HG03060 (cell line): ENCODE results near the gene ARHGAP42.
A peak's percentile ranks its signal among the peaks of the same experiment; 100 is the strongest.

ENCODE experiments used
- ATAC-seq: cut with Tn5 transposase; IDR thresholded peaks from one replicate; pipeline ENCODE4 v1.9.1; 2021; ENCODE audit warnings: low read depth, moderate number of reproducible peaks; ENCODE audit not compliant: unreplicated experiment

Gene ARHGAP42

DNA sequence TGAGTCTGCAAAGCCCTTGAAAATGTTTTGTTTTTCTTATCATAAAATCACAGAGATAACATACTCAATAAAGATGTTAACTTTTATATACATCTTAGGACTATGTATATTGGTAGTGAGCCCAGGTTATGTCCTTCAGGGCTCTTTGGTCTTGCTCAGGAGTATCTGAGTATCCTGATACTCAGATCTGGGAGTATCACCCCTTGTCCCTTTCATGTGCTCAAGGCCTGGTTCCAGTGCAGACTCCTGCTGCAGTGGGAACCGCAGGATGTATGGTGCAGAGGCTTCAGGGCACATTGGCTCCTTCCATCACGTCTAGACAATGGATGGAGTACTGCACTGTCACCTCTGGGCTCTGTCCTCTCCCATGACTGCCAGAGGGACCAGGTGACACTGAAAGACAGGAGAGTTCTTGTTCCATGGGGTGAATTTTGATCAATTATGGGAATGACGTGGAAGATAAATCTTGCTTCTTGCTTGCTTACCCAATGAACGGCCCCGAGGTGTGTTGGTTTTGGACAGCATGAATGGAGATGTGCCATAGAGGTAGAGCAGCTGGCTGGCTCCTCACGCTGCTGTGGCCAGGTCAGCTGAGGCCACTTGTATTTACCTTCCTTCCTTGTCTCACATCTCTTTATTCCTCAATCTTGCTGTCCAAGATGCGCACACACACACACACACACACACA is 215.5 kb downstream of the ARHGAP42 start:
- no peak for ATAC-seq

DNA sequence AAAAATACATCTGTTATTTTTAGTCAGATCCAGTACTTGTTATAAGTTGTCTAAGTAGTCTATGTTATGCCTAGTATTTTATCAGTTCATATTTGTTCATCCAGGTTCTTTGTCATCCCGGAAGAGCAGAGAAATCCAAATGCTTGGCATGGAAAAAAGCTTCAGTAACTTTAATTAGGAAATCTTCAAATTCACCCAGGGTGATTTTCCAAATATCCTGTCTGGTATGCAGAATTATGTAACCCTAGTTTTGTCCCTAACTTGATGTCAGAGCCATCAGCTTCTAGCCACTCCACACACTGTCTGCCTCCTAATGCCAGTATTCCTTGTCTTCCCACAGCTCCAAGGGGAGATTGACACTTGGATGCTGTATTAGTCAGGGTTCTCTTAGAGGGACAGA is 216.2 kb downstream of the ARHGAP42 start:
- ATAC-seq: no peak

DNA sequence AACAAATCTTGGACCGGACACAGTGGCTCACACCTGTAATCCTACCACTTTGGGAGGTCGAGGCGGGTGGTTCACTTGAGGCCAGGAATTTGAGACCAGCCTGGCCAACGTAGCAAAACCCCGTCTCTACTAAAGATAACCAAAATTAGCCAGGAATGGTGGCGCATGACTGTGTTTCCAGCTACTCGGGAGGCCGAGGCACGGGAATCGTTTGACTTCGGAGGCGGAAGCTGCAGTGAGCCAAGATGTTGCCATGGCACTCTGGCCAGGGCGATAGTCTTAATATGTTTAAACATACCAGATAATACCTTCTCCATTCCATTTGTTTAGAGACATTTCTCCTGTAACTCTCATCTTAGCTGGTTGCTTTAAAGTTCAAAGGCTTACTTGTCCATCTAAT is 218.6 kb downstream of the ARHGAP42 start:
- no peak for ATAC-seq

- ATAC-seq: no peak
Observed at GRCh38 chr11:100908746-100909145, 221.7 kb downstream of the ARHGAP42 start.

DNA sequence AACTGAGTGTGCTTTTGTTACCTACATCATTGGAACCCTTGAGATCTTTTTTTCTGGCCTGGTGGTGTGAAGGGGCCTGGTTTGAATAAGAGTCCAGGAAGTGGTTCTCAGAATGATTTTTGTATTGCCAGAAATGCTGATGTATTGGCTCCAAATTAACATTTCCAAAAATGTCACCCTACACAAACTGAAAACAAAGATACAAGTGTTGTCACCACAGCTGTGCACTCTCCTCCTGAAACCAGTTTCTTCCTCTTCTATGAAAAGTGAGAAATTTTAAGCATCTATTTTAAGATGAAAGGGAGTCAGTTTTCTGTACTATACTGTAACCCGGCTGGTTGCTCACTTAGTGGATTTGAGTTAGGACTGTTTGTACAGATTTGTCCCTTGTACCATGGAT is 223.7 kb downstream of the ARHGAP42 start:
- peak; percentile 96 for ATAC-seq

DNA sequence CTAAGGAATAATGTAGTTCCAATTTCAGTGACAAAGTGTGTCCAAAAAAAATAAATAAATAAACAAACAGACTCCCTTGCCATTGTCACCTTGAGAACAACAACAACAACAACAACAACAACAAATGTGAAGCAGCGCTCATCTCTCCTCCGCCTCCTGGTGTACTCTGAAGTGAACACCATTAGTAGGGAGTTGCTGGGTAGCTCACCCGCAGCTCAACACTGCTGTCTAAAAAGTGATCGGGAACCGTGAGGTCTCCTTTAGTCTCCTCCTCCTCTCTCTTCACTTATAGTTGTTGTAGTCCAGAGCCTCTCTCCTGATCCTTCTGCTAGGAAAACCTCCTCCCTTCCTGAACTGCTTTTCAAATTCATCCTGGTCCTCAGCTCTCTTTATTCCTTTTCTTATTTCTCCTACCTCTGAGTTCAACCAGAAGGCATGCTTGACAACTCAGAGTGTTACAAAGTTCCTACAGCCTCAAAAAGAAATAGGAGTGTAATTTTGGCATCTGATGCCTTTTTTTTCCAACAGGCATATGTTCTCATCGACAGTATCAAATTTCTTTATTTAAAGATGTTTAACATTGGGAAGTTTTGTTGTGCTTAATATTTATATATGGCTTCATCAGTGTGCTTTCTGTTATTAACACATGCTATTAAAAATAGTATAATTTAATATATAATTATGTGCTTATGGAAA is 227.5 kb downstream of the ARHGAP42 start:
- ATAC-seq: no peak

- ATAC-seq: no peak
Observed at GRCh38 chr11:100918551-100919500, 231.7 kb downstream of the ARHGAP42 start.

DNA sequence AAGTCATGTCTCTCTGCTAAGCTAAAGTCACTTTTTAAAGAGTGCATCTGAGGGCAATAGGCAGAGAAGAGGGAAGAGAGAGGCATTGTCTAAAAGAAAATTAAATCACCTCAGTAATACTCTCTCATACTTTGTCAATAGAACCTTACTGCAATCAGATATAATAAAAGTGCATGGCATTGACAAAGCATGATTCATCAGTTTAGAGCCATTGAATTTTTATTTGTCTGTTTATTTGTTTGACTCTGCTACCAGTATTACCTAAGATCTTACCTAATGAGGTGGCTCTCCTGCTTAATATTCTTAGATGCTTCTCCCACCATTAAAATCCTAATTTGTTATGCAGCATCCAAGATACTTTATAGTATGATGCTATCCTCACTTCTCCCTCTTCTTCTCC is 233.5 kb downstream of the ARHGAP42 start:
- ATAC-seq: no peak

- no peak for ATAC-seq
Observed at GRCh38 chr11:100922121-100922520, 235.0 kb downstream of the ARHGAP42 start.

DNA sequence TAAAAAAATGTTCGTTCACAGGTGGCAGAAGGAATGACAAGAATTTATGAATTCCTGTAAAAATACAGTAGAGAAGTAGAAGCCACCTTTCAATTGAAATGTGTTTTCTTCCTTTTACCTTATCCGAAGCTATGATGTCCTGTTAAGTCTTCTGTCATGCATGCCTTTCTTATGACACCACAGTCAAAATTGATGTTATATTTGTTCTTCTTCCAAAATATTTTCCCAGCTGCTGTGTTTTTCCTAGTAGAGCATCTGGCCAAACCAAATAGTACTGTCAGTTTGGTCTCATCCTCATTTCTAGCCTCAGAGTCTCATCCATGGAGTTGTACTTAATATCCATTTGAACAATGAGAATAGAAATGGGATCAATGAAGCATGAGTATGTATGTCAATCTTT is 236.5 kb downstream of the ARHGAP42 start:
- no peak for ATAC-seq

- peak; percentile 87 for ATAC-seq
Observed at GRCh38 chr11:100925935-100926334, 238.8 kb downstream of the ARHGAP42 start.

DNA sequence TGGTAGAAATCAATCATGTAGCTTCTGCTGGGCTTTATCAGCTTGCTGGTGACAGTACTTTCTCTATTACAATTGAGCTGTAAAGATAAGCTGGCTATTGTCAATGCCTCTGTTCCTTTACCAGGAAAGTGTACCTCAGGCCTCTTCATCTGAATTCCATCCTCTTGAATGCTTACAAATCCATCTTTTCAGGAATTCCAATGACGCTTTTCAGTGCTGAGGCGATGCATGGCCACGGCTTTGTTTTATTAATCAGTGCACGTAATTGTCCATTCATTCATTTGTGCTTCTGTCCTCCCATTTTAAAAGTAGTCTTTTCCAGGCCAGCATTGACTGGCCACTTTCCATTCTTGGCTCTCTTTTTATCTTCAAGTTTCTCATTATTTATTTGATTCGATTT is 240.5 kb downstream of the ARHGAP42 start:
- no peak for ATAC-seq

- no peak for ATAC-seq
Observed at GRCh38 chr11:100928426-100928825, 241.3 kb downstream of the ARHGAP42 start.

DNA sequence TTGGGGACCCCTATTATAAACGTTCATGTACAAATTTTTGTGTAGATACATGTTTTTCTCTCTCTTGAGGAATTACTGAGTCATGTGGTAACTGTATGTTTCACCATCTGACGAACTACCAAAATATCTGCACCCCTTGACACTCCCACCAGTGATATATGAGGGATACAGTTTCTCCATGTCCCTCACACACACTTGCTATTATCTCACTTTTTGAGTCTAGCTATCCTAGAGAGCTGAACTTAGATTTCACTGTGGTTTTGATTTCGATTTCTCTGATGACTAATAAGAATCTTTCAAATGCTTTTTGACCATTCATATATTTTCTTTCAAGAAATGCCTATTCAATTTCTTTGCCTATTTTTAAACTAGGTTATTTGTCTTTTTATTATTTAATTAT is 242.3 kb downstream of the ARHGAP42 start:
- no peak for ATAC-seq

GRCh38 chr11:100930185-100930778 is 243.2 kb downstream of the ARHGAP42 start:
- ATAC-seq: no peak

- ATAC-seq: peak; percentile 45
Observed at GRCh38 chr11:100932474-100933100, 245.5 kb downstream of the ARHGAP42 start.

DNA sequence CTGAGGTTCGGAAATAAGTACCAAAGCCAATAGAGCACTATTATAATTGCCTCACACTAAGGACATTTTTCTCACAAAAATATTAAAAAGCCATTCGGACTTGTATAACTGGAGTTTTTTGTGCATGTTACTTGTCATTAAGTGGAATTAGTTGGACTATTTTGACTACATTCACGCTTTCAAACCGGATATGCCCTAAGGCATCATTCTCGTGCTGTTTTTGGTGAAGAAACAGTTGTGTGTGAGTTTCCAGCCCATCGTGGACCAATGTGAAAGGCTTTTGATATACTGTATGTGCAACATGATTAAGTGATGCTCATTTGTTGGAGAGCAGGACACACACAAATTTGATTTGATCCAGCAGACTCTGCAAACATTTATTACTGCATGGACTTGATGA is 249.7 kb downstream of the ARHGAP42 start:
- no peak for ATAC-seq

DNA sequence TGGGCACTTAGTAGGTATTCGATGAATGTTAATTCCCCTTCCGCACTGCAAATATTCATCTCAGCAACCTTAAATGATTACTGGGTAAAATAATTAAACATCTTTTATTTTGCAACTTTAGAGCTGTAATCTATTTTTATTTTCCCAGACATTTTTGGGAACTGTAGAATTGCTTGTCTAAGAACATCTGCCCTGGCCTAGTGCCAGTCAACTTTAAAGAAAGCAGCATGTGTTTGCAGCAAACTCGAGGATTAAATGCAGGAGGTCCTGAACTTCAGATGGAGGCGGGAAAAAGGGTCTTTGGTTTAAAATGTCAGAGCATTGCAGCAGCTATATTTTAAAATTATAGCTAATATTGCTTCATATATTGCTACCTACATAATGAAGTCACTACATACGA is 252.5 kb downstream of the ARHGAP42 start:
- ATAC-seq: no peak

DNA sequence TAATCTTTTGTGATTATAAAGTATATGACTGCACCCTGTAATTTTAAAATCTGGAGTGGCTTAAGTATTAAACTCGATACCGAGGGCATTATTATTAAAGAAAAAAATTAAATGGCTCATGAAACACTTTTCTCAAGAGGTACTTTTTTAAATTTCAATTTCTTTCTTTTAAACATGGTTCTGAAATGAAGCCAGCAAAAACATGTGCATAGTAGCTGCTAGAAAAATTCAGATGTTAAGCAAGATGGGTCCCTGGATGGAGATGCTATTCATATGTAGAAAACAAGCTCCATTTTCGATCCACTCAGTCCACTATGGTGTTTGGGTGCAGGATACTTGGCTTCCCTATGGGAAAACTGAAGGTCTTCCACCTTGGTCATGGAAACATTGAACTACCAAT is 253.0 kb downstream of the ARHGAP42 start:
- no peak for ATAC-seq

DNA sequence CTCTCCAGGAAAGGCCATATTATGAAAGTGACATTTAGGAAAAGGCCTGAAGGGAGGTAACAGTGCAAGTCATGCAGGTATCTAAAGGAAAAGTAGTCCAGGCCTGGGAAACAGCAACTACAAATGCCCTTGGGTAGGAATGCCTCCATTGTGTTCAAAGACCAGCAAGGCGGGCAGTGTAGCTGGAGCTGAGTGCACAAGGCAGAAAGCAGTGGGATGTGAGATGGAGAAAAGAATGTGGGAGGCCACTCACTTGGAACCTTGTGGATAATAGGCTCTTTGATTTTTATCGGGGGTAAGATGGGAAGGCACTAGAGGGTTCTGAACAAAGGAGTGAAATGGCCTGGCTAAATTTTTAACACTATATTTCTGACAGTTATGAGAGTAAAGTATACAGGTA is 253.9 kb downstream of the ARHGAP42 start:
- ATAC-seq: no peak
